ENCODE measurements around the gene ZNF668.

The ZNF668 gene

GRCh38 chr16:31080035-31080629 lies 6.1 kb upstream of the ZNF668 start:
- no peak for DNase-seq

DNA sequence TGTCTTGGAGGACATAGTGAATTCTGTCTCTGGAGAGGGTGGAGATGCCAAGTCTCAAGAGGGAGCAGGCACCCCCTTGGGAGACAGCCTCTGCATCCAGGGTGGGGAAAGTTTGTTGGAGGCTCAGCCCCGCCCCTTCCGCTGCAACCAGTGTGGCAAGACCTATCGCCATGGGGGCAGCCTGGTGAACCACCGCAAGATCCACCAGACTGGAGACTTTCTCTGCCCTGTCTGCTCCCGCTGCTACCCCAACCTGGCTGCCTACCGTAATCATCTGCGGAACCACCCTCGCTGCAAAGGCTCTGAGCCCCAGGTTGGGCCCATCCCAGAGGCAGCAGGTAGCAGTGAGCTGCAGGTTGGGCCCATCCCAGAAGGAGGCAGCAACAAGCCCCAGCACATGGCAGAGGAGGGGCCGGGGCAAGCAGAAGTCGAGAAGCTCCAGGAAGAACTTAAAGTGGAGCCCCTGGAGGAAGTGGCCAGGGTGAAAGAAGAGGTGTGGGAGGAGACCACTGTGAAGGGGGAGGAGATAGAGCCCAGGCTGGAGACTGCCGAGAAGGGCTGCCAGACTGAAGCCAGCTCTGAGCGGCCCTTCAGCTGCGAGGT lies 5.4 kb upstream of the ZNF668 start:
- DNase-seq, result no peak

DNA sequence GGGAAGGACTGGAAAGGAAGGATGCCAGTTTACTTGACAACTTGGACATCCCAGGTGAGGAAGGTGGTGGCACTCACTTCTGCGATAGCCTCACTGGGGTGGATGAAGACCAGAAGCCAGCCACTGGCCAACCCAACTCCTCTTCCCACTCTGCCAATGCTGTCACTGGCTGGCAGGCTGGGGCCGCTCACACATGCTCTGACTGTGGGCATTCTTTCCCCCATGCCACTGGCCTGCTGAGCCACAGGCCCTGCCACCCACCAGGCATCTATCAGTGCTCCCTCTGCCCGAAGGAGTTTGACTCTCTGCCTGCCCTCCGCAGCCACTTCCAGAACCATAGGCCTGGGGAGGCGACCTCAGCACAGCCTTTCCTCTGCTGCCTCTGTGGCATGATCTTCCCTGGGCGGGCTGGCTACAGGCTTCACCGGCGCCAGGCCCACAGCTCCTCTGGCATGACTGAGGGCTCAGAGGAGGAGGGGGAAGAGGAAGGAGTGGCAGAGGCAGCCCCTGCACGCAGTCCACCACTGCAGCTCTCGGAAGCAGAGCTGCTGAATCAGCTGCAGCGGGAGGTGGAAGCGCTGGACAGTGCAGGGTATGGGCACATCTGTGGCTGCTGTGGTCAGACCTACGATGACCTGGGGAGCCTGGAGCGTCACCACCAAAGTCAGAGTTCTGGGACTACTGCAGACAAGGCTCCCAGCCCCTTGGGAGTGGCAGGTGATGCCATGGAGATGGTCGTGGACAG lies 4.7 kb upstream of the ZNF668 start:
- DNase-seq, result no peak

GRCh38 chr16:31077592-31078396 lies 3.8 kb upstream of the ZNF668 start:
- no peak for DNase-seq

DNA sequence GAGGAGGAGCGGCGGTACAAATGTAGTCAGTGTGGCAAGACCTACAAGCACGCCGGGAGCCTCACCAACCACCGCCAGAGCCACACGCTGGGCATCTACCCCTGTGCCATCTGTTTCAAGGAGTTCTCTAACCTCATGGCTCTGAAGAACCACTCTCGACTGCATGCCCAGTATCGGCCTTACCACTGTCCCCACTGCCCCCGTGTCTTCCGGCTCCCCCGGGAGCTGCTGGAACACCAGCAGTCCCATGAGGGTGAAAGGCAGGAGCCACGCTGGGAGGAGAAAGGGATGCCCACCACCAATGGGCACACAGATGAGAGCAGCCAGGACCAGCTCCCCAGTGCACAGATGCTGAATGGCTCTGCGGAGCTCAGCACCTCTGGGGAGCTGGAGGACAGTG lies 3.0 kb upstream of the ZNF668 start:
- DNase-seq, result no peak

- DNase-seq, result no peak
These were observed 2.3 kb upstream of the ZNF668 start for GRCh38 chr16:31076319-31076718.

- no peak for DNase-seq
These were observed 759 bp upstream of the ZNF668 start for GRCh38 chr16:31074814-31075183.

- DNase-seq, result peak; percentile 67
These were observed 684 bp downstream of the ZNF668 start for GRCh38 chr16:31073142-31073969.

DNA sequence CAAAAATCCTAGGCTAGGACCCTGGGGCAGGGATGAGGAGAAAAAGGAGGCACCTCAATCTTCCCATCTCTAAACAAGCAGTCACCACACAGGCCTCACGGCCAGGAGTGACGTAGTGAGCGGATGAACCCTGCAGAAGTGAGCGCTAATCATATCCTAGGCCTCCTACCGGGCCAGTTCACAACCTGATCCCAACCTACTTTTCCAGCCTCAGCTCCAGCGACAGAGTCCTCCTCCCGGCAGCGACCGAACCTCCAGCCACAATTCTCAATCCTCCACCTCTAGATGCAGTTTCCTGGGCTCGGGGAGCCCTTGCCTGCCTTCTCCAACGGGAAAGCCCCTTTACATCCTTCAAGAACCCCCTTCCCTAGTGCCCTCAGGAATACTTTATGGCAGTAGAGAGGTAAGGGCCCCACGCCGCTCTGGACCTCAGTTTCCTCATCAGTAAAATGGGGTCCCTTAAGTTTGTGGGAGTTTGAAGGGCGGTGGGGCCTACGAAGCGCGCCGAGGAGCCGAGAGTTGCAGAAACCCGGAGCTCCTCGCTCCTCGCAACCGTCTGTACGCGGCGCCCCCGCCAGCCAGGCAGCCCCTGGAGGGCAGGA lies 1.4 kb downstream of the ZNF668 start:
- no peak for DNase-seq

DNA sequence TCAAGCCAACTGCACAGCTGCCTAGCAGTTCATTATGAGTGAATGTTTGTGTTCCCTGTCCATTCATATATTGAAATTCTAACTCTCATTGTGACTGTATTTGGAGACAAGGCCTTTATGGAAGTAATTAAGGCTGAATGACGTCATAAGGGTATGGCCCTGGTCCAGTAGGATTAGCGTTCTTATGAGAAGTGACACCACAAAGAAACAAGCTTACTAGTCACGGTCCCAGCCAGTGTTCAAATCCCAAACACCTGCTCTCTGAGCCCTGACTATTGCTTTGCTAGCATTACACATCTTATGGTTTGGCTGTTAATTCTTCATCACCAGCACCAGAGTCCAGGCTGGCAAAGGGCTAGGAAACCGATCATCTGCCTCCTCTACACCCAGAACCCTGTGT lies 2.2 kb downstream of the ZNF668 start:
- DNase-seq, result no peak

GRCh38 chr16:31067342-31067741 lies 6.7 kb downstream of the ZNF668 start:
- DNase-seq, result no peak

DNA sequence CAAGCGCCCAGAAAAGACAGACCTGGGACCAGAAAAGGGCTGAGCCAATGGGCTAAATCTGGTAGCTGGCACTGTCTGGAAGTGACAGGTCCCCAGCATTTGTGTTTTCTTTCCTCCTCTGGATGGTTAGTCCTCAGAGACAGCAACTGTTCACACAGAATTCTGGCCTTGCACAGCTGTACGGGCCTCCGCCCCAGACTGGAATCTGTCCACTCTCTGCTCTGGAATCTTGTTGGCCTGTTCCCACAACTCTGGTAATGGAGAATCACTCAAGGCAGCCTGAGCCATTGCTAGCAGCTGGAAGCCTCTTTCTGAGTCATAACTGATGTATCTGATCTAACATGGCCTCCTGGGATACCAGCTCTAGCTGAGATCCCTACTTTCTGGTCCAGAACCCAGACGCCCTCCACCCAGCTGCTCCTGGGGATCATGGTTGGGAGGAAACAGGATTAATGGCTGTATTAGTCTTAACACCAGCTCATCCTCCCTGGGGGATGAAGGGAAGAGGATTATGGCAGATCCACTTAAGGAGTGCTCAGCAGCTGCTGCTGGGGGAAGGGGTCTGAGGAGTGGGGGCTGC lies 9.1 kb downstream of the ZNF668 start:
- DNase-seq, result no peak

- no peak for DNase-seq
These were observed 10.0 kb downstream of the ZNF668 start for GRCh38 chr16:31063843-31064611.

GRCh38 chr16:31063495-31063842 lies 10.6 kb downstream of the ZNF668 start:
- DNase-seq, result no peak

GRCh38 chr16:31061813-31062440 lies 12.1 kb downstream of the ZNF668 start:
- DNase-seq, result no peak

- DNase-seq, result no peak
These were observed 12.8 kb downstream of the ZNF668 start for GRCh38 chr16:31061126-31061812.

- no peak for DNase-seq
These were observed 18.4 kb downstream of the ZNF668 start for GRCh38 chr16:31055613-31056012.

- no peak for DNase-seq
These were observed 21.9 kb downstream of the ZNF668 start for GRCh38 chr16:31052114-31052513.

- DNase-seq, result no peak
These were observed 23.6 kb downstream of the ZNF668 start for GRCh38 chr16:31050280-31051030.

Measured in DMS79 (cell line).